Upper lobe of right lung (tissue), 1 donor: Measurements from ENCODE around the gene RFT1. TPM values are rescaled to one million over a fixed set of nuclear protein-coding genes. Genes with fewer than 3 reads are reported as not detected.
A peak's percentile ranks its signal among the peaks of the same experiment; 100 is the strongest.

ENCODE experiments used
- ATAC-seq: fragments of 200-7000 bp; cut with Tn5 transposase; one replicate; pipeline ENCODE4 v1.9.1; 2020; ENCODE audit warnings: mild to moderate bottlenecking, moderate library complexity
- DNase-seq: peaks from one replicate; pipeline ENCODE4 v3.0.0-alpha.2; 2020
- H3K27ac ChIP-seq: fragments of 200-600 bp; one replicate; pipeline ENCODE4 v1.8.0; 2022
- H3K27me3 ChIP-seq: fragments of 200-600 bp; one replicate; pipeline ENCODE4 v1.8.0; 2022; ENCODE audit warnings: mild to moderate bottlenecking
- H3K36me3 ChIP-seq: fragments of 200-600 bp; one replicate; pipeline ENCODE4 v1.8.0; 2022
- H3K4me1 ChIP-seq: fragments of 200-600 bp; one replicate; pipeline ENCODE4 v1.8.0; 2022
- H3K4me3 ChIP-seq: fragments of 200-600 bp; one replicate; pipeline ENCODE4 v1.8.0; 2022; ENCODE audit warnings: mild to moderate bottlenecking
- H3K9me3 ChIP-seq: fragments of 200-600 bp; one replicate; pipeline ENCODE4 v1.8.0; 2022
- CTCF ChIP-seq: fragments of 200-600 bp; IDR thresholded peaks from one replicate; pipeline ENCODE4 v1.8.0; 2022; ENCODE audit warnings: antibody characterized with exemption
- intact Hi-C: fragments of 100-400 bp; cut with DNase I; formaldehyde crosslinking; loops from one replicate; pipeline ENCODE4 v1.11.0; 2022
- total RNA-seq: library from RNA; stranded (reverse); fragmentation: NEBNext Ultra II Directional; extraction: Animal tissue kit (Norgen Biotek cat#: 25700); gene quantifications from one replicate; pipeline ENCODE4 v1.2.1, GENCODE V29; 2021
- donor health status: DM: no; HTN: yes; CAD: no; lungs with severe emphysema.

RFT1 gene
- total RNA-seq, 1 donor from 2014 or later, result 20.6 TPM

GRCh38 chr3:53137835-53138446 lies 7.7 kb upstream of the RFT1 start:
- ATAC-seq (no peak), DNase-seq (no peak)
- H3K27ac ChIP-seq, result no peak overlapping the region
- intact Hi-C loops, result no loop called here
- no peaks in the 10 kb centered on the region for H3K9me3 ChIP-seq
- peaks cover 13% of the 10 kb centered on the region for H3K4me1 ChIP-seq
- H3K36me3 ChIP-seq, result no peaks in the 10 kb centered on the region
- no peak for TF ChIP-seq CTCF
- no peak overlapping the region for H3K4me3 ChIP-seq
- H3K27me3 ChIP-seq, result no peaks in the 10 kb centered on the region

GRCh38 chr3:53137221-53137620 lies 7.0 kb upstream of the RFT1 start:
- H3K36me3 ChIP-seq, result no peaks in the 10 kb centered on the region
- peaks cover 12% of the 10 kb centered on the region for H3K4me1 ChIP-seq
- H3K4me3 ChIP-seq, result no peak overlapping the region
- H3K27ac ChIP-seq, result no peak overlapping the region
- H3K27me3 ChIP-seq, result no peaks in the 10 kb centered on the region
- TF ChIP-seq CTCF, result no peak
- no peaks in the 10 kb centered on the region for H3K9me3 ChIP-seq
- DNase-seq (no peak), ATAC-seq (no peak)
- intact Hi-C loops, result no loop called here

GRCh38 chr3:53134631-53135232 lies 4.5 kb upstream of the RFT1 start:
- peak; percentile 93 for ATAC-seq
- intact Hi-C loops, result no loop called here
- no peak overlapping the region for H3K27ac ChIP-seq
- peak; percentile 93 for DNase-seq
- no peak overlapping the region for H3K4me3 ChIP-seq
- no peaks in the 10 kb centered on the region for H3K9me3 ChIP-seq
- no peaks in the 10 kb centered on the region for H3K27me3 ChIP-seq
- H3K36me3 ChIP-seq, result no peaks in the 10 kb centered on the region
- TF ChIP-seq CTCF, result peak; percentile 86
- H3K4me1 ChIP-seq, result peaks cover 7% of the 10 kb centered on the region

GRCh38 chr3:53132347-53132746 lies 2.1 kb upstream of the RFT1 start:
- ATAC-seq (no peak), DNase-seq (no peak)
- Histone ChIP-seq H3K9me3 (no peaks in the 10 kb centered on the region), H3K27ac (no peak overlapping the region), H3K4me3 (no peak overlapping the region), H3K27me3 (no peaks in the 10 kb centered on the region), H3K36me3 (no peaks in the 10 kb centered on the region), H3K4me1 (peaks cover 7% of the 10 kb centered on the region)
- intact Hi-C loops, result no loop called here
- no peak for TF ChIP-seq CTCF

GRCh38 chr3:53131096-53131495 lies 861 bp upstream of the RFT1 start:
- no peaks in the 10 kb centered on the region for H3K9me3 ChIP-seq
- H3K4me1 ChIP-seq, result peaks cover 7% of the 10 kb centered on the region
- DNase-seq, result peak; percentile 23
- no peaks in the 10 kb centered on the region for H3K36me3 ChIP-seq
- peak overlapping the region; percentile 93 for H3K4me3 ChIP-seq
- H3K27me3 ChIP-seq, result no peaks in the 10 kb centered on the region
- H3K27ac ChIP-seq, result peak overlapping the region; percentile 92
- intact Hi-C loops, result no loop called here
- ATAC-seq, result no peak
- no peak for TF ChIP-seq CTCF
